B cell (primary cell): ENCODE measurements around the gene PPP4R4. TPM values are rescaled to one million over a fixed set of nuclear protein-coding genes. Genes with fewer than 3 reads are reported as not detected.

ENCODE experiments used
- ATAC-seq: fragments of 200-7000 bp; cut with Tn5 transposase; one replicate; pipeline ENCODE4 v1.10.0; 2021; ENCODE audit warnings: low read depth, mild to moderate bottlenecking, moderate number of reproducible peaks, moderate library complexity
- CTCF ChIA-PET: fragments of 350-600 bp; sonication (Branson Sonifier 250); formaldehyde crosslinking; loops from one replicate; lab custom pipeline; 2021; ENCODE audit warnings: antibody characterized with exemption, inconsistent platforms; lab: Charles Lee
- POLR2A ChIA-PET: fragments of 350-600 bp; sonication (Branson Sonifier 250); formaldehyde crosslinking; loops from one replicate; lab custom pipeline; 2021; ENCODE audit warnings: antibody characterized with exemption; lab: Charles Lee
- DNase-seq: peaks from one replicate; pipeline ENCODE4 v3.0.0; 2013
- H2AFZ ChIP-seq: 2 replicates; pipeline ENCODE4 v1.6.1; 2012; ENCODE audit warnings: mild to moderate bottlenecking, low read depth, low read length; ENCODE audit not compliant: insufficient read depth, poor library complexity, severe bottlenecking
- H3K27ac ChIP-seq, 2 donors: 1 replicate in 1 of 2; 2 replicates in 1 of 2; pipeline ENCODE4 v1.5.1; 2012 to 2013; ENCODE audit warnings: low read length in 2 of 2, mild to moderate bottlenecking in 2 of 2, moderate library complexity in 1 of 2
- H3K27me3 ChIP-seq, 4 experiments: fragments of 200-600 bp in 1 of 4; sonication (generic) in 1 of 4; replicated peaks in 1 of 4; 1 replicate in 2 of 4; 2 replicates in 2 of 4; pipeline versions ENCODE4 v1.6.1 to v1.7.0; 2013 to 2016; ENCODE audit warnings: low read length in 3 of 4, mild to moderate bottlenecking in 2 of 4, mixed read lengths in 1 of 4, moderate library complexity in 1 of 4; ENCODE audit not compliant: insufficient read depth in 4 of 4, control insufficient read depth in 3 of 4; ENCODE audit errors: control extremely low read depth in 1 of 4
- H3K36me3 ChIP-seq, 2 experiments: replicated peaks in 1 of 2; 1 replicate in 1 of 2; 2 replicates in 1 of 2; pipeline versions ENCODE4 v1.6.1 to v1.7.1; 2013; ENCODE audit warnings: low read length in 1 of 2; ENCODE audit not compliant: insufficient read depth in 2 of 2, control insufficient read depth in 1 of 2; ENCODE audit errors: control extremely low read depth in 1 of 2, extremely low read depth in 1 of 2
- H3K4me1 ChIP-seq, 2 donors: fragments of 200-600 bp in 1 of 2; sonication (generic) in 1 of 2; 1 replicate in 1 of 2; 2 replicates in 1 of 2; pipeline versions ENCODE4 v1.5.1 to v1.6.1; 2013 to 2017; ENCODE audit warnings: low read length in 2 of 2; ENCODE audit not compliant: control insufficient read depth in 2 of 2, insufficient read depth in 2 of 2
- H3K4me2 ChIP-seq: replicated peaks from 2 replicates; pipeline ENCODE3; 2012; ENCODE audit warnings: mild to moderate bottlenecking, low read depth, low read length; ENCODE audit not compliant: poor library complexity, severe bottlenecking
- H3K4me3 ChIP-seq, 5 experiments: fragments of 200-600 bp in 1 of 5; sonication (generic) in 1 of 5; 1 replicate in 3 of 5; 2 replicates in 2 of 5; pipeline versions ENCODE4 v1.5.1 to v1.7.0; 2011 to 2016; ENCODE audit warnings: low read length in 4 of 5, mild to moderate bottlenecking in 4 of 5, low read depth in 2 of 5, control low read depth in 1 of 5, moderate library complexity in 1 of 5; ENCODE audit not compliant: insufficient read depth in 1 of 5; ENCODE audit errors: control extremely low read depth in 1 of 5, extremely low read depth in 1 of 5
- H3K79me2 ChIP-seq: fragments of 200-600 bp; sonication (generic); one replicate; pipeline ENCODE4 v1.6.0; 2016; ENCODE audit warnings: low read length; ENCODE audit not compliant: control insufficient read depth, insufficient read depth
- H3K9ac ChIP-seq: fragments of 200-600 bp; sonication (generic); 2 replicates; pipeline ENCODE4 v1.6.1; 2017; ENCODE audit warnings: mild to moderate bottlenecking, low read length, moderate library complexity
- H3K9me3 ChIP-seq, 3 donors: one replicate each; pipeline versions ENCODE4 v1.6.1 to v1.7.1; 2013; ENCODE audit warnings: low read length in 2 of 3; ENCODE audit not compliant: control insufficient read depth in 2 of 3, insufficient read depth in 1 of 3; ENCODE audit errors: control extremely low read depth in 1 of 3
- H4K20me1 ChIP-seq: 2 replicates; pipeline ENCODE4 v1.6.0; 2012; ENCODE audit warnings: mild to moderate bottlenecking, low read length; ENCODE audit not compliant: insufficient read depth, control insufficient read depth, poor library complexity, severe bottlenecking
- H3K27ac Mint-ChIP-seq: one replicate; pipeline ENCODE4 v1.8.0; 2021; ENCODE audit warnings: mixed read lengths
- H3K27me3 Mint-ChIP-seq: one replicate; pipeline ENCODE4 v1.8.0; 2021; ENCODE audit warnings: mixed read lengths
- H3K4me1 Mint-ChIP-seq: one replicate; pipeline ENCODE4 v1.8.0; 2021; ENCODE audit warnings: mixed read lengths
- H3K4me3 Mint-ChIP-seq: one replicate; pipeline ENCODE4 v1.8.0; 2021; ENCODE audit warnings: mixed read lengths
- H3K9me3 Mint-ChIP-seq: one replicate; pipeline ENCODE4 v1.8.0; 2022; ENCODE audit warnings: mixed read lengths; ENCODE audit not compliant: insufficient read depth
- EZH2 ChIP-seq: IDR thresholded peaks from 2 replicates; pipeline ENCODE4 v1.6.1; 2012; ENCODE audit warnings: borderline replicate concordance, low read depth, mild to moderate bottlenecking, moderate library complexity, low read length; ENCODE audit not compliant: insufficient read depth, poor library complexity, severe bottlenecking
- WGBS: methylation state at CpG from one replicate; pipeline ENCODE4 v1.1.5; 2013; ENCODE audit warnings: missing lambda C conversion rate; ENCODE audit not compliant: insufficient coverage; 5-methylcytosine and 5-hydroxymethylcytosine counted together
- intact Hi-C: fragments of 100-400 bp; cut with micrococcal nuclease; formaldehyde crosslinking; loops from one replicate; pipeline ENCODE4 v1.10.0; 2022
- polyA plus RNA-seq: library from polyadenylated mRNA; depleted of rRNA; stranded (reverse); fragments of >200 nt; gene quantifications from 2 replicates; pipeline ENCODE4 v1.2.3, GENCODE V29; 2012
- total RNA-seq, 2 donors: library from RNA; stranded (reverse); fragments of 120-200 nt in 1 of 2; gene quantifications; 1 replicate in 1 of 2; 2 replicates in 1 of 2; pipeline versions ENCODE4 v1.2.3 to v1.2.4, GENCODE V29; 2013 to 2022
- TF ChIP-seq, protein P1 (sequence below): fragments of 200-600 bp; IDR thresholded peaks from one replicate; pipeline ENCODE4 v1.8.0; 2022; ENCODE audit warnings: antibody characterized with exemption, mild to moderate bottlenecking

Gene PPP4R4
- total and polyA plus RNA-seq, 2 donors (not counting 1 experiment from before 2014, with no cell fraction given): not detected

- WGBS: no CpG with 5 or more reads among the region's 4 CpGs
- Mint-ChIP-seq H3K4me3 (no peak overlapping the region), H3K27ac (no peak overlapping the region), H3K27me3 (peaks cover 4% of the 10 kb centered on the region), H3K4me1 (peaks cover 6% of the 10 kb centered on the region), H3K9me3 (no peaks in the 10 kb centered on the region)
- ChIA-PET POLR2A (no interaction called here), CTCF (no interaction called here)
- Histone ChIP-seq H3K4me2 (no peak overlapping the region), H3K9me3 (peaks cover 0 to 5% (median 0%) of the 10 kb centered on the region in 3 donors), H3K27me3 (no peaks in the 10 kb centered on the region), H2AFZ (no peak overlapping the region), H3K27ac (no peak overlapping the region), H3K79me2 (no peaks in the 10 kb centered on the region), H3K9ac (no peak overlapping the region), H3K4me3 (no peak overlapping the region), H3K4me1 (no peaks in the 10 kb centered on the region), H4K20me1 (no peaks in the 10 kb centered on the region), H3K36me3 (no peaks in the 10 kb centered on the region)
- TF ChIP-seq, protein P1, sequence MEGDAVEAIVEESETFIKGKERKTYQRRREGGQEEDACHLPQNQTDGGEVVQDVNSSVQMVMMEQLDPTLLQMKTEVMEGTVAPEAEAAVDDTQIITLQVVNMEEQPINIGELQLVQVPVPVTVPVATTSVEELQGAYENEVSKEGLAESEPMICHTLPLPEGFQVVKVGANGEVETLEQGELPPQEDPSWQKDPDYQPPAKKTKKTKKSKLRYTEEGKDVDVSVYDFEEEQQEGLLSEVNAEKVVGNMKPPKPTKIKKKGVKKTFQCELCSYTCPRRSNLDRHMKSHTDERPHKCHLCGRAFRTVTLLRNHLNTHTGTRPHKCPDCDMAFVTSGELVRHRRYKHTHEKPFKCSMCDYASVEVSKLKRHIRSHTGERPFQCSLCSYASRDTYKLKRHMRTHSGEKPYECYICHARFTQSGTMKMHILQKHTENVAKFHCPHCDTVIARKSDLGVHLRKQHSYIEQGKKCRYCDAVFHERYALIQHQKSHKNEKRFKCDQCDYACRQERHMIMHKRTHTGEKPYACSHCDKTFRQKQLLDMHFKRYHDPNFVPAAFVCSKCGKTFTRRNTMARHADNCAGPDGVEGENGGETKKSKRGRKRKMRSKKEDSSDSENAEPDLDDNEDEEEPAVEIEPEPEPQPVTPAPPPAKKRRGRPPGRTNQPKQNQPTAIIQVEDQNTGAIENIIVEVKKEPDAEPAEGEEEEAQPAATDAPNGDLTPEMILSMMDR: no peak
- no peak for TF ChIP-seq EZH2
- DNase-seq (no peak), ATAC-seq (no peak)
- intact Hi-C loops: no loop called here
Measured at GRCh38 chr14:94237983-94238382, 63.9 kb downstream of the PPP4R4 start.

DNA sequence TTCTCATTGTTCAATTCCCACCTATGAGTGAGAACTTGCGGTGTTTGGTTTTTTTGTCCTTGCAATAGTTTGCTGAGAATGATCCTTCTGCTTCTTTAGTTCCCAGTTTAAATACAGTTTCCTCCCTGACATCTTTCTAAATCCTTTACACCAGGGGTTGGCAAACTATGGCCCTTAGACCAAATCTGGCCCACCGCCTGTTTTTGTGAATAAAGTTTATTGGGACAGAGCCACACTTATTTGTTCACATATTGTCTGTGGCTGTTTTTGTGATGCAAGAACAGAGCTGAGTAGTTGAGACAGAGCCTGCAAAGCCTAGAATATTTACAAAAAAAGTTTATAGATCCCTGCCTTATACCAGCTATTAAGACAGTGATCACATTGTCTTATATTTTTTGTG, 65.3 kb downstream of the PPP4R4 start:
- intact Hi-C loops: no loop called here
- Histone ChIP-seq H2AFZ (no peak overlapping the region), H3K36me3 (no peaks in the 10 kb centered on the region), H3K79me2 (no peaks in the 10 kb centered on the region), H3K4me3 (no peak overlapping the region), H3K27me3 (no peaks in the 10 kb centered on the region), H3K4me2 (no peak overlapping the region), H3K9me3 (peaks cover 0 to 5% (median 0%) of the 10 kb centered on the region in 3 donors), H3K9ac (no peak overlapping the region), H3K4me1 (no peaks in the 10 kb centered on the region), H3K27ac (no peak overlapping the region), H4K20me1 (no peaks in the 10 kb centered on the region)
- WGBS: no CpG with 5 or more reads among the region's 2 CpGs
- Mint-ChIP-seq H3K27ac (no peak overlapping the region), H3K4me3 (no peak overlapping the region), H3K27me3 (peaks cover 8% of the 10 kb centered on the region), H3K4me1 (peaks cover 6% of the 10 kb centered on the region), H3K9me3 (no peaks in the 10 kb centered on the region)
- CTCF ChIA-PET: interaction anchor here (1.5 kb wide), 1 partner anchor 9 kb away, joined by 3 read pairs; no protein-coding TSS in a partner anchor
- POLR2A ChIA-PET: no interaction called here
- no peak for TF ChIP-seq EZH2
- TF ChIP-seq, protein P1: no peak
- ATAC-seq (no peak), DNase-seq (no peak)
